Colonic mucosa (tissue), 4 donors: ENCODE results near the gene PIEZO1. TPM values are rescaled to one million over a fixed set of nuclear protein-coding genes. Genes with fewer than 3 reads are reported as not detected.

ENCODE experiments used
- DNase-seq: peaks from one replicate; pipeline ENCODE4 v3.0.0-alpha.2; 2020
- H3K27ac ChIP-seq: fragments of 200-600 bp; one replicate; pipeline ENCODE4 v1.8.0; 2021
- H3K27me3 ChIP-seq: fragments of 200-600 bp; one replicate; pipeline ENCODE4 v1.8.0; 2021
- H3K36me3 ChIP-seq: fragments of 200-600 bp; one replicate; pipeline ENCODE4 v1.8.0; 2021
- H3K4me1 ChIP-seq: fragments of 200-600 bp; one replicate; pipeline ENCODE4 v1.8.0; 2021; ENCODE audit warnings: mild to moderate bottlenecking
- H3K4me3 ChIP-seq: fragments of 200-600 bp; one replicate; pipeline ENCODE4 v1.8.0; 2021
- H3K9ac ChIP-seq, 2 donors: one replicate each; pipeline ENCODE4 v1.7.0; 2013; ENCODE audit warnings: control low read depth in 2 of 2, low read depth in 2 of 2, low read length in 2 of 2
- H3K9me3 ChIP-seq: fragments of 200-600 bp; one replicate; pipeline ENCODE4 v1.8.0; 2021
- CTCF ChIP-seq: fragments of 200-600 bp; IDR thresholded peaks from one replicate; pipeline ENCODE4 v1.8.0; 2022; ENCODE audit warnings: antibody characterized with exemption, mild to moderate bottlenecking
- intact Hi-C: fragments of 100-400 bp; cut with DNase I; formaldehyde crosslinking; loops from one replicate; pipeline ENCODE4 v1.14.1; 2022
- total RNA-seq, 2 donors: library from RNA; stranded (reverse); fragmentation: NEBNext Ultra II Directional in 1 of 2; extraction: Animal tissue kit (Norgen Biotek cat#: 25700) in 1 of 2; gene quantifications; one replicate each; pipeline ENCODE4 v1.2.1, GENCODE V29; 2021
- donor health status: healthy.
- donor health status: DM: no; HTN: no; CAD: no.
- donor health status: DM: no; HTN: no; CAD: no.

The PIEZO1 gene
- total RNA-seq, 2 donors from 2014 or later, result 104 to 118 TPM

- no peak overlapping the region for H3K27ac ChIP-seq
- peaks cover under 1% of the 10 kb centered on the region for H3K4me1 ChIP-seq
- H3K9me3 ChIP-seq, result no peaks in the 10 kb centered on the region
- no peaks in the 10 kb centered on the region for H3K27me3 ChIP-seq
- no peak for TF ChIP-seq CTCF
- no peaks in the 10 kb centered on the region for H3K36me3 ChIP-seq
- intact Hi-C loops, result no loop called here
- no peak overlapping the region for H3K9ac ChIP-seq
- no peak overlapping the region for H3K4me3 ChIP-seq
- DNase-seq, result no peak
Measured at GRCh38 chr16:88754109-88754911, 30.7 kb downstream of the PIEZO1 start.

GRCh38 chr16:88753602-88754001 lies 31.4 kb downstream of the PIEZO1 start:
- no peak for TF ChIP-seq CTCF
- H3K4me1 ChIP-seq, result no peaks in the 10 kb centered on the region
- no peaks in the 10 kb centered on the region for H3K27me3 ChIP-seq
- no peaks in the 10 kb centered on the region for H3K9me3 ChIP-seq
- no peak overlapping the region for H3K9ac ChIP-seq
- no peaks in the 10 kb centered on the region for H3K36me3 ChIP-seq
- no peak overlapping the region for H3K27ac ChIP-seq
- H3K4me3 ChIP-seq, result no peak overlapping the region
- intact Hi-C loops, result no loop called here
- DNase-seq, result no peak

- no peak overlapping the region for H3K27ac ChIP-seq
- no peaks in the 10 kb centered on the region for H3K9me3 ChIP-seq
- DNase-seq, result no peak
- H3K4me1 ChIP-seq, result no peaks in the 10 kb centered on the region
- H3K36me3 ChIP-seq, result no peaks in the 10 kb centered on the region
- no peak overlapping the region for H3K4me3 ChIP-seq
- TF ChIP-seq CTCF, result no peak
- intact Hi-C loops, result no loop called here
- H3K9ac ChIP-seq, result no peak overlapping the region
- H3K27me3 ChIP-seq, result no peaks in the 10 kb centered on the region
Measured at GRCh38 chr16:88753191-88753590, 31.8 kb downstream of the PIEZO1 start.

- H3K27me3 ChIP-seq, result no peaks in the 10 kb centered on the region
- no peak overlapping the region for H3K9ac ChIP-seq
- H3K9me3 ChIP-seq, result no peaks in the 10 kb centered on the region
- no peaks in the 10 kb centered on the region for H3K4me1 ChIP-seq
- intact Hi-C loops, result no loop called here
- H3K4me3 ChIP-seq, result no peak overlapping the region
- no peak overlapping the region for H3K27ac ChIP-seq
- no peak for DNase-seq
- TF ChIP-seq CTCF, result no peak
- no peaks in the 10 kb centered on the region for H3K36me3 ChIP-seq
Measured at GRCh38 chr16:88752386-88753002, 32.5 kb downstream of the PIEZO1 start.

- H3K27ac ChIP-seq, result no peak overlapping the region
- intact Hi-C loops, result no loop called here
Measured at GRCh38 chr16:88750854-88751253, 34.2 kb downstream of the PIEZO1 start.

More at GRCh38 chr16:88750854-88751253, 34.2 kb downstream of the PIEZO1 start:
- Histone ChIP-seq H3K36me3 (no peaks in the 10 kb centered on the region), H3K4me3 (no peak overlapping the region), H3K4me1 (no peaks in the 10 kb centered on the region), H3K27me3 (no peaks in the 10 kb centered on the region), H3K9me3 (no peaks in the 10 kb centered on the region), H3K9ac (no peak overlapping the region)
- TF ChIP-seq CTCF, result no peak
- DNase-seq, result no peak
